ENCODE measurements around the gene C11orf24. TPM values are rescaled to one million over a fixed set of nuclear protein-coding genes. Genes with fewer than 3 reads are reported as not detected.

The C11orf24 gene
- total and polyA plus RNA-seq, 2 of the 8 experiments (the other 6 are each of a cell fraction or from before 2014, with no cell fraction given): 45.4 to 51.7 TPM

GRCh38 chr11:68260484-68260883 is 11.3 kb downstream of the C11orf24 start:
- Histone ChIP-seq H2AFZ (ENCODE audit: low read length) (no peak overlapping the region), H3K36me3 (ENCODE audit: control insufficient read depth in 2 of 4, insufficient read depth in 4 of 4, low read length in 3 of 4) (peaks cover 2 to 39% (median 17%) of the 10 kb centered on the region in 4 experiments; a peak in 7 of 8 replicates), H2BK12ac (ENCODE audit: low read depth, low read length) (peak overlapping the region; percentile 77; the same call in 1 of the 2 replicates), H3K27ac (ENCODE audit: low read depth, low read length) (no peak overlapping the region), H4K5ac (ENCODE audit: insufficient read length, low read depth, low read length) (no peak overlapping the region), H3K4me2 (ENCODE audit: insufficient read depth in 1 of 2, low read depth in 2 of 2, low read length in 2 of 2) (no peak overlapping the region), H2BK120ac (replicated peaks; ENCODE audit: low read depth, low read length) (no peak overlapping the region), H3K9ac (replicated peaks in 1 of 4; ENCODE audit: extremely low read depth in 1 of 4, low read depth in 3 of 4, low read length in 3 of 4) (no peak overlapping the region; a peak in 1 of 7 replicates), H3K4me3 (ENCODE audit: extremely low read depth in 1 of 4, insufficient read depth in 2 of 4, low read depth in 3 of 4, low read length in 4 of 4) (no peak overlapping the region), H3K23me2 (ENCODE audit: low read depth, low read length) (peaks cover 6% of the 10 kb centered on the region; the same call in 1 of the 2 replicates), H3K56ac (replicated peaks; ENCODE audit: insufficient read length, low read depth, low read length) (no peak overlapping the region), H2BK5ac (ENCODE audit: low read depth, low read length) (no peak overlapping the region; the same call in 1 of the 2 replicates), H2AK5ac (ENCODE audit: low read depth, low read length) (0 out of 2 replicates have a peak overlapping the region, but pooled peaks have one; percentile 0), H4K91ac (replicated peaks; ENCODE audit: insufficient read length, low read length) (no peak overlapping the region), H3K4me1 (replicated peaks in 1 of 4; ENCODE audit: control insufficient read depth in 3 of 4, insufficient read depth in 4 of 4, low read length in 3 of 4) (peaks cover 0 to 10% (median 4%) of the 10 kb centered on the region in 4 experiments; a peak in 5 of 7 replicates), H3K79me2 (ENCODE audit: control insufficient read depth in 1 of 2, insufficient read depth in 2 of 2, low read length in 2 of 2) (no peaks in the 10 kb centered on the region), H3K18ac (ENCODE audit: extremely low read depth, low read length) (no peak overlapping the region), H3K14ac (ENCODE audit: insufficient read length) (no peak overlapping the region), H3K9me3 (ENCODE audit: insufficient read depth in 2 of 2, low read depth in 1 of 2, low read length in 1 of 2) (no peaks in the 10 kb centered on the region), H3K23ac (ENCODE audit: insufficient read length) (no peak overlapping the region), H4K20me1 (replicated peaks in 1 of 2; ENCODE audit: control insufficient read depth in 1 of 2, insufficient read depth in 2 of 2, low read length in 2 of 2) (peaks cover 0 to 3% of the 10 kb centered on the region in 2 experiments), H3K27me3 (replicated peaks in 1 of 4; ENCODE audit: control insufficient read depth in 3 of 4, extremely low read depth in 1 of 4, insufficient read depth in 3 of 4, low read length in 3 of 4) (peaks cover 0 to 11% (median 4%) of the 10 kb centered on the region in 4 experiments; a peak in 2 of 7 replicates), H2BK20ac (ENCODE audit: low read length) (no peak overlapping the region), H3K4ac (replicated peaks; ENCODE audit: insufficient read length, low read depth, low read length) (no peak overlapping the region), H4K8ac (ENCODE audit: extremely low read depth, insufficient read depth, low read length) (no peak overlapping the region), H3K79me1 (ENCODE audit: low read depth, low read length) (no peaks in the 10 kb centered on the region), H2BK15ac (ENCODE audit: low read length) (no peak overlapping the region)
- ChIA-PET CTCF (ENCODE audit: partially characterized antibody) (interaction anchor here (0.7 to 7.0 kb wide), 6 partner anchors 15 to 134 kb away, joined by 3 to 141 read pairs (median 4); no protein-coding TSS in a partner anchor), POLR2A (ENCODE audit: partially characterized antibody) (interaction anchor here (1.3 to 3.2 kb wide), 4 partner anchors 11 to 39 kb away, joined by 3 to 22 read pairs (median 4); partner anchors contain the start of gene C11orf24)
- no peak for DNase-seq (ENCODE audit: low read depth in 1 of 2, low spot score in 2 of 2)
- WGBS, 2 experiments (ENCODE audit: extremely low coverage in 1 of 2, insufficient coverage in 1 of 2, insufficient read length in 1 of 2, insufficient replicate concordance in 2 of 2, low coverage in 1 of 2, low lambda C conversion rate in 2 of 2, missing lambda C conversion rate in 1 of 2): 91% methylated on average over 6 of the region's 6 CpGs; no CpG with 5 or more reads in 1 of the 2 experiments
- FAIRE-seq: no peak
- TF ChIP-seq JUND (IDR thresholded peaks at IDR 0.05; ENCODE audit: low read length) (no peak), POLR2A (IDR thresholded peaks at IDR 0.05; ENCODE audit: control extremely low read depth in 1 of 2, low read depth in 2 of 2, low read length in 2 of 2) (no peak), MAFK (IDR thresholded peaks at IDR 0.05; ENCODE audit: low read depth, low read length) (no peak), CHD1 (IDR thresholded peaks at IDR 0.05; ENCODE audit: low read depth, low read length) (no peak), USF2 (IDR thresholded peaks at IDR 0.05; ENCODE audit: low read length) (no peak), TAF7 (optimal IDR thresholded peaks at IDR 0.05; ENCODE audit: borderline replicate concordance, low read depth, low read length) (no peak), SP2 (IDR thresholded peaks at IDR 0.05; ENCODE audit: low read length) (no peak), CEBPB (IDR thresholded peaks at IDR 0.05; ENCODE audit: low read depth, low read length) (no peak), CTBP2 (IDR thresholded peaks at IDR 0.05; ENCODE audit: borderline replicate concordance, insufficient read depth, insufficient read length, low read length) (no peak), NRF1 (IDR thresholded peaks at IDR 0.05; ENCODE audit: low read depth, low read length) (no peak)
